HG02759 (cell line): ENCODE measurements around the gene JPH3.

Experiments used
- ATAC-seq: cut with Tn5 transposase; IDR thresholded peaks from one replicate; pipeline ENCODE4 v1.9.1; 2021; ENCODE audit warnings: mild to moderate bottlenecking, moderate library complexity; ENCODE audit not compliant: unreplicated experiment

Gene JPH3

GRCh38 chr16:87692176-87692575, 89.9 kb downstream of the JPH3 start:
- ATAC-seq, result no peak

GRCh38 chr16:87692756-87693155, 90.4 kb downstream of the JPH3 start:
- no peak for ATAC-seq

- no peak for ATAC-seq
These were observed 91.5 kb downstream of the JPH3 start for GRCh38 chr16:87693827-87694226.

GRCh38 chr16:87694441-87695125, 92.3 kb downstream of the JPH3 start:
- ATAC-seq, result no peak

- no peak for ATAC-seq
These were observed 93.2 kb downstream of the JPH3 start for GRCh38 chr16:87695534-87695933.

- ATAC-seq, result no peak
These were observed 94.4 kb downstream of the JPH3 start for GRCh38 chr16:87696726-87697125.

GRCh38 chr16:87697256-87697655, 94.9 kb downstream of the JPH3 start:
- ATAC-seq, result no peak

GRCh38 chr16:87697792-87698191, 95.5 kb downstream of the JPH3 start:
- ATAC-seq, result no peak

- ATAC-seq, result peak; percentile 39
These were observed 95.9 kb downstream of the JPH3 start for GRCh38 chr16:87698241-87698640.

- no peak for ATAC-seq
These were observed 96.4 kb downstream of the JPH3 start for GRCh38 chr16:87698676-87699199.

- ATAC-seq, result no peak
These were observed 98.2 kb downstream of the JPH3 start for GRCh38 chr16:87700406-87701077.

GRCh38 chr16:87701078-87701460, 98.8 kb downstream of the JPH3 start:
- ATAC-seq, result no peak

- no peak for ATAC-seq
These were observed 99.2 kb downstream of the JPH3 start for GRCh38 chr16:87701505-87701921.

- ATAC-seq, result peak; percentile 46
These were observed 100.1 kb downstream of the JPH3 start for GRCh38 chr16:87702325-87702811.

GRCh38 chr16:87703071-87703470, 100.8 kb downstream of the JPH3 start:
- ATAC-seq, result no peak

- no peak for ATAC-seq
These were observed 101.6 kb downstream of the JPH3 start for GRCh38 chr16:87703835-87704375.

GRCh38 chr16:87704754-87705353, 102.5 kb downstream of the JPH3 start:
- ATAC-seq, result no peak

GRCh38 chr16:87705771-87706277, 103.5 kb downstream of the JPH3 start:
- ATAC-seq, result no peak

- ATAC-seq, result no peak
These were observed 104.1 kb downstream of the JPH3 start for GRCh38 chr16:87706278-87707000.

- ATAC-seq, result no peak
These were observed 104.8 kb downstream of the JPH3 start for GRCh38 chr16:87707097-87707496.
